NCI-H2171 (cell line): ENCODE measurements around the gene ARHGEF10L.
"Not testable (repeated sequence)": the region's sequence is repeated elsewhere in the genome, so short reads cannot be mapped to it uniquely, and the experiment has no call there.

ENCODE experiments used
- DNase-seq: peaks from one replicate; lab custom pipeline; 2025; lab: John Stamatoyannopoulos, UW

ARHGEF10L gene

GRCh38 chr1:17612831-17613230, 73.3 kb downstream of the ARHGEF10L start:
- DNase-seq, result no peak

GRCh38 chr1:17614586-17614985, 75.1 kb downstream of the ARHGEF10L start:
- DNase-seq, result no peak

GRCh38 chr1:17615157-17615556, 75.7 kb downstream of the ARHGEF10L start:
- DNase-seq, result no peak

GRCh38 chr1:17615959-17616358, 76.5 kb downstream of the ARHGEF10L start:
- no peak for DNase-seq

GRCh38 chr1:17616731-17617279, 77.3 kb downstream of the ARHGEF10L start:
- DNase-seq, result no peak

- no peak for DNase-seq
Observed at GRCh38 chr1:17617787-17618557, 78.5 kb downstream of the ARHGEF10L start.

- DNase-seq, result no peak
Observed at GRCh38 chr1:17618558-17619247, 79.2 kb downstream of the ARHGEF10L start.

GRCh38 chr1:17620448-17620847, 81.0 kb downstream of the ARHGEF10L start:
- DNase-seq, result no peak

GRCh38 chr1:17621691-17622090, 82.2 kb downstream of the ARHGEF10L start:
- no peak for DNase-seq

GRCh38 chr1:17622823-17623222, 83.3 kb downstream of the ARHGEF10L start:
- DNase-seq, result no peak

- DNase-seq, result no peak
Observed at GRCh38 chr1:17624611-17625233, 85.2 kb downstream of the ARHGEF10L start.

GRCh38 chr1:17627239-17628052, 87.9 kb downstream of the ARHGEF10L start:
- no peak for DNase-seq

GRCh38 chr1:17629046-17629445, 89.5 kb downstream of the ARHGEF10L start:
- not testable (repeated sequence) for DNase-seq

- no peak for DNase-seq
Observed at GRCh38 chr1:17629460-17629859, 90.0 kb downstream of the ARHGEF10L start.

- no peak for DNase-seq
Observed at GRCh38 chr1:17630048-17630830, 90.7 kb downstream of the ARHGEF10L start.

GRCh38 chr1:17630986-17631385, 91.5 kb downstream of the ARHGEF10L start:
- no peak for DNase-seq

GRCh38 chr1:17631410-17631809, 91.9 kb downstream of the ARHGEF10L start:
- DNase-seq, result no peak

- DNase-seq, result no peak
Observed at GRCh38 chr1:17632106-17632505, 92.6 kb downstream of the ARHGEF10L start.

- DNase-seq, result no peak
Observed at GRCh38 chr1:17632541-17633184, 93.2 kb downstream of the ARHGEF10L start.

- no peak for DNase-seq
Observed at GRCh38 chr1:17633654-17634053, 94.2 kb downstream of the ARHGEF10L start.

GRCh38 chr1:17635276-17635675, 95.8 kb downstream of the ARHGEF10L start:
- DNase-seq, result no peak
